ENCODE measurements around the gene UCN. TPM values are rescaled to one million over a fixed set of nuclear protein-coding genes. Genes with fewer than 3 reads are reported as not detected.
"Not testable (repeated sequence)": the region's sequence is repeated elsewhere in the genome, so short reads cannot be mapped to it uniquely, and the experiment has no call there.

The UCN gene
- total RNA-seq, 1 donor from 2014 or later, result 1.0 TPM

DNA sequence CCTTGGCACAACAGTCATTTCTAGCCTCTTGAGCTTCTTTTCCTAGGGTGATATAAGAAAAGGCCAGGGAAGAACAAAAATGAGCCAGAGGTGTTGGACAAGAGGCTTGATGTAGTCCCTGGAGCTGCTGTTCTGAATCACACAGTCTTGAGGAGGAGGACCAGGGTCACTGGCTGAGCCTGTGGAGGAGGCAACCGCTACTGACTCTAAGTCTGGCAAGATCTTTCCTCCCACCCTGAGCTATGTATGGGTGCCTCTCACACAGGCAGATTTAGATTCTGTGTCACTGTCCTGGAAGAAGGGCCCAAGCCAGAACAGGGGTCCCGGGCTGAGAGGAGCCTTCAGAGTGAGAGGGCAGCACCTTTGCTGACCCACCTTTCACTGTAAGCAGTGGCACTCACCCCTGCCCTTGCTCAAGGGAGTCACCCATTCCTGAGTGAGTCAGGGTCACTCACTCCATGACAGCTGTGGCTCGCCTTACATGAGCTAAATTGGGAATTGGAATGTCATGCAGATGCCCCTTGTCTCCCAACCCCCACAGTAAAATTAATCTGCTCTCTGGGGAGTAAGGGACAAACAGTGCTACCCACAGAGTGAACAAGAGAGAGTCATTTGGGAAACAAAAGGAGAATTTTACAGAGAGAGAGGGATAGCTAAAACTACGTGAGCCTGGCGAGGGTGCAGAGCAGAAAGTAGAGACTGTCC lies 26.2 kb downstream of the UCN start, which contains the start of gene TRIM54:
TSS of gene TRIM54 (plus strand) at position 575 of the 705 bp plus-strand sequence. CDS start 303 bp downstream, outside the sequence.
- DNase-seq, result no peak

DNA sequence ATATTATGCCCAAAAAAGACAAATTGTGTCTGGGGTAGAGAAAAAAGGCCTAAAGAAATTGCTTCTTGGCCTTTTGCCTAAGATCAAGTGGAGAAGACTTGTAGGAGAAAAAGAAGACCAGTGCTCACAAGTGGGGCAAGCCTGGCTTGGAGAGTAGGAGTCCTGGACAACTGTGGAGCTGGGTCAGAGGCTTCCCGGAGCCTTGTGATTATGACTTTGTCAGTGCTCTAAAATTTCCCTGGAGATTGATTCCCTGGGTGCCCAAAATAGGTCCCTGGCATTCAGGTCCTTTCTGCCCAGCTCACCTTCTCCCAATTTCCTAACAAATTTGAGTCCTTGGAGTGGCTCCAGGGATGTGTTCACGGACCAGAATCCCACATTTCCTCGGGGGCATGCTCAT lies 26.8 kb downstream of the UCN start:
- DNase-seq, result no peak

DNA sequence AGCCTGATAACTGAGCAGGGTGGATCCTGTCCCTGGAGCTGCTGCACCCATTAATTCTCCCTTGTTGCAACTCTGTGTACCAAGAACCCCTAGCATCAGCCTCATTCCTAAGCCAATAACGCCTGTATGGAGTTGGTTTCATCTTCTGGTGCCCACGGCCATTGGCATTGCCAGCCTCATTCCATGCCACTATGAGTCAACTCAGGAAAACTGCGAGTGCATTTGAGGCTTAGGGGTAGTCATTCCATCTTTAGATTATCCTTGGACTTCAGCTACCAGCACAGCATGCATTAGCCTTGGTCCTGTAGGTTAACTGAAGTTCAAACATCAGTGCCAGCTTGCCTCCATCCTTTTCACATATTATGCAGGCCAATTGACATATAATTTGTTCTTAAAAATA lies 27.4 kb downstream of the UCN start:
- no peak for DNase-seq

DNA sequence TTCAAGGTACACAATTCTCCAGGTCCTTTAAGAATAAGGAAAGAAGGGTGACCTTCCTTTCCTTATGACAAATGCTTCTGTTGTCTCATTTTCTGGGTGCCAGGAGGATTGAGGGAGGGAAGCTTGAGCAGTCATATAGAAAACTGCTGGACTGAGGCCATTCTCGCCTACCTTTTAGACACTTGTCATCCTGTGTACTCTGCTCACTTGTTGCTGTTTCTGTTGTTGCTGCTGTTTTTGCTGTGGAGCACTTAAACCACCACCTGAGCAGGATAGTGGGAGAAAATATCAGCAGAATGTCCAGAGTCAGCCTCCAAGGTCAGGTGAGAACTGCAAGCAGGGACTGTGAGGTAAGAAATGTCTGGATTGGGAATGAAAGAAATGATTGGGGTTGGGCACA lies 30.2 kb downstream of the UCN start:
- DNase-seq, result no peak

DNA sequence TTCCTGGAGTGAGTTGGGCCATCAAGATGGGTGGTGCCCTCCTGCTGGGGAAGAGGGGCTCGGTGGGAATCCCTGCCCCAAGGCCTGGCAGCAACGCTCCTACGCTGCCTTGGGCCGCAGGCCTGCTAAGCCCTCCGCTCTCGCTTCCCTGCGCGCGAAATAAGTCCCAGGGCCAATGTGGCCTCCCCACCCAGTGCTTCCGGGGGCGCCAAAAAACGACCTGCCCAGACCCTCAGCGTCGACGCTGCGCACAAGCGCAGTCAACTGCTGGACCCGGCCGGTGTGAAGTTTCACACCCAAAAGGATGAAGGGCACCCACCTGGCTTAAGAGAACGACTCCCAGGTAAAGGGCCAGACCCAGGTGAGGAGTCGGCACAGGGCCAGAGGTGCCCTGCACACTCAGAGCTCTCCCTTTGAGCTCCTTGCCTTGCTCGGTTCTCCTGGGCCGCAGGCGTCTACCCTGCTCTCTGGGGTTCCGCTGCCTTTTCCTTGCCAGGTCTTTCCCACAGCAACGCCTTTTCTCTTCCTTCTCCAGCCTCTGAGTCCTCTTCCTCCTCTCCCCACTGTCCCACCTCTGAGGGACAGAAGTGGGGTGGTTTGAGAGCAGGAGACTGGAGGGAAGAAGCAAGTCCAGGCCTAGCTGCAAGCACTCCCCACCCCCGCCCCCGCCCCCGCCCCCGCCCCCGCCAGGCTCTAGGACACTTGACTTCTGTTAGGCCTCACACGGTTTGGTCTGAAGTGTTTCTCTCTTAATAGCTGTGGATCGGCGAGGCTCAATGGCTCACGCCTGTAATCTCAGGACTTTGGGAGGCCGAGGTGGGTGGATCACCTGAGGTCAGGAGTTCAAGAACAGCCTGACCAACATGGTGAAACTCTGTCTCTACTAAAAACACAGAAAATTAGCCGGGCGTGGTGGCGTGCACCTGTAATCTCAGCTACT lies 32.8 kb downstream of the UCN start, which contains the start of gene DNAJC5G:
TSS of gene DNAJC5G (plus strand) at position 223 of the 940 bp plus-strand sequence. CDS start 1,296 bp downstream, outside the sequence.
- DNase-seq, result no peak

DNA sequence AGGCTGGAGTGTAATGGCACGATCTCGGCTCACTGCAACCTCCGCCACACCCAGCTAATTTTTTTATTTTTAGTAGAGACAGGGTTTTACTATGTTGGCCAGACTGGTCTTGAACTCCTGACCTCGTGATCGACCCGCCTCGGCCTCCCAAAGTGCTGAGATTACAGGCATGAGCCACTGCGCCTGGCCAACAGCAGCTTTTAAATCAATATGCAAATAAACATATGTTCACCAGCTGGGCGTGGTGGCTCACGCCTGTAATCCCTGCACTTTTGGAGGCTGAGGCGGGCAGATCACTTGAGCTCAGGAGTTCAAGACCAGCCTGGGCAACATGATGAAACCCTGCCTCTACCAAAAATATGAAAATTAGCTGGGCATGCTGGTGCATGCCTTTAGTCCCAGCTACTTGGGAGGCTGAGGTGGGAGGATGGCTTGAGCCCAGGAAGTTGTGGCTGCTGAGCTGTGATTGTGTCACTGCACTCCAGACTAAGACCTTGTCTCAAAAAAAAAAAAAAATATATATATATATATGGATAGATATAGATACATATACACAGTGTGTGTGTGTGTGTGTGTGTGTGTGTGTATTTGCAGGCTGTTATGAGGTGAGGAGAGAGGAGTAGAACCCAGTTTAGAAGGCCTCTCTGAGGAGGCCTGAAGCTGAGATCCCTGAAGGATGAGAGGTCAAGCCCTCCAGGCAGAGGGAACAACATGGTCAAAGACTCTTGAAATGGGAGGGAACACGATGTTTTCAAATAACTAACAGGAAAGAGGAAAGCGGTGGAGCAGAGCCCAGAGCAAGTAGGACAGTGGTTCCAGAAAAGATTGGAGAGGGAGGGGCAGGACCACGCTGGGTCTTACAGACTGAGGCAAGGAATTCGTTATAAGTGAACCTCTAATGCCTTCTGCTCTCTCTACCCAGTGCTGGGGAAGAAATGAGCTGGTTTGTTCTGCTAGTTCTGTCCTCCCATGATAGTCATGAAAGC lies 35.4 kb downstream of the UCN start:
- DNase-seq, result not testable (repeated sequence)

DNA sequence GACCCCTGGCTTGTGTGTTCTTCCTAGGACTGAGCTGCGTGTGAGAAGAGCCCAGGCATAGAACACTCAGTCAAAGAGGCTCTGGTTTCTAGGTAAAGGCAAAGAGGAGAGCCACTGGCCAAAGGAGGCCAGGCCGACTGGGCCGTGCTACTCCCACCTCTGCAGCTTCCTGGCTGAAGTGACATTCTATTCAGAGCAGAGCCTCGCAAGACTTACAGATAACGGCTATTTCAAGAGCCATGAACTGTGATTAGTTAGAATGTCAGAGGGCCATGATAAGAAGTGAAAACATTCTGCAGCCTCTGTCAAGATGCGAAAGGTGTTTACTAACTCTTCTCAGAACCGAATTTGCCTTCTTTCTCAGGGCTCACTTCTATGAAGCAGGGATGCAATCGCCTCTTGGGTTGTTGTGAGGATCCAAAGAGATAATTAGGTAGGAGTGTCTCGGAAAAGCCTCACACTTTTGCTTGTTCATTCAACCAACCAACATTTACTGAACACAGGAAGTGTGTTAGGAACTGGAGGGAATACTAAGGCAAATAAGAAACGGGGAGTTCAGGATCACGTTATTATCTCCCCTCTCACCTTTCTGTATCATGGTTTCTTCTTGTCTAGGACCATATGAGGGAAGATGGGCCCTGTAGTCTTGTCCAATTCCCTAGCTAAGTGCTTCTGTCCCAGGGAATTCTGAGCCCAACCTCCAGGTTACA lies 36.5 kb downstream of the UCN start:
- no peak for DNase-seq

DNA sequence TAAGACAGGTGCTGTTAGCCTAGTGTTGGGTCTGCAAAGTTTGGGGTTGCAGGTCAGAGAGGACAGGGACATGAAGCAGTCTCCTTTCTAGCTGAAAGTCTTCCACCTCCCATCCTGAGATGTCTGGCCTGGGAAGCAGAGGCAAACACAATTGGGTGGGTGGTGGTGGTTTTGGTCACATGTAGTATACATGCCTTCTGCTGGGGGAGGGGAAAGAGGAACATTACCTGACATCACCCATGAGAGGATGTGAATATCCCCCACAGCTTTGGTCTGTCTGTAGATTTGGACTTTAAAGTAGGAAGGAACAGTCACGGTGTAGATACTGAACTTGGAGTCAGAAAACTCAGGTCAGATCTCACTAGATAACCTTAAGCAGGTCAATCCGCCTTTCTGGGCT lies 37.6 kb downstream of the UCN start:
- DNase-seq, result no peak

DNA sequence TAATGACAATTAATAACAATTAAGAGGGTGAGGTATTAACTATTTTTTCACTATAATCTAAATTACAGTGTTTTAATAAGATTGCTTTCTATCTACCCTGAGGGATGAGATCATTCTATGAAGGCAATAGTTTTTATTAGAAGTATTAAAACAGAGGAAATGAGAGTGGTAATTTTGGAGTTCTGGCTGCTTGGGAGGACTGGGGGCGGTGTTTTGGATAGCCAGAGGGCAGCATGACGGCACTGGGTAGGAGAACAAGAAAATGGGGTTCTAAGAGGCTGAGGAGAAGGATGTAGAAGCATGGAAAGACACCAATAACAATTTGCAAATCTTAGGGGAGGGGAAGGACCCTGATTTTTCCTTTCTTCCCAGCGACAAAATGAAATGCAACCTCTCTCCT lies 38.1 kb downstream of the UCN start:
- no peak for DNase-seq

DNA sequence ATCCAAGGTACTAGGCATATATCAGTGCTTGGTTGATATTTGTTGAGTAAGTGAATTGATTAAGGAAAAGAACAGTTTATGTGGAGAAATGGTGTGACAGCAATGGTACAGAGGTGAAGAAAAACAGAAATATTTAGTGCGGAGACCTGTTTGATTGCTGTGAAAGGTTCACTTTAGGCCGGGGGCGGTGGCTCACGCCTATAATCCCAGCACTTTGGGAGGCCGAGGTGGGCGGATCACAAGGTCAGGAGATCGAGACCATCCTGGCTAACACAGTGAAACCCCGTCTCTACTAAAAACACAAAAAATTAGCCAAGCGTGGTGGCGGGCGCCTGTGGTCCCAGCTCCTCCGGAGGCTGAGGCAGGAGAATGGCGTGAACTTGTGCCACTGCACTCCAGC lies 39.9 kb downstream of the UCN start:
- not testable (repeated sequence) for DNase-seq

DNA sequence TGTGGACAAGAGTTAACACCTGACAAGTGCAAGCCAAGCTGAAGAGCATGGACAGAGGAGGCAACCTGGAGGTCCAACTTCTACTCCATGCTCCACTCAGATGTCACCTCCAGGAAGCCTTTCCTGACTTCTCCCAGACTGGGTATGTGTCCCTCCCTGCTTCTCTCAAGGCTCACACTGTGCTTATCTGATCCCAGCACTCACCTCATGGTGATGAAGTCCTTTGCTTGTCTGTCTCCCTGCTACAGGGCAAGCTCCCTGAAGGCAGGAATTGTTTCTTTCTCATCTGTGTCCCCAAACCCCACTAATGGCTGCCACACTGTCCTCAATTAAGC lies 42.7 kb downstream of the UCN start:
- no peak for DNase-seq

DNA sequence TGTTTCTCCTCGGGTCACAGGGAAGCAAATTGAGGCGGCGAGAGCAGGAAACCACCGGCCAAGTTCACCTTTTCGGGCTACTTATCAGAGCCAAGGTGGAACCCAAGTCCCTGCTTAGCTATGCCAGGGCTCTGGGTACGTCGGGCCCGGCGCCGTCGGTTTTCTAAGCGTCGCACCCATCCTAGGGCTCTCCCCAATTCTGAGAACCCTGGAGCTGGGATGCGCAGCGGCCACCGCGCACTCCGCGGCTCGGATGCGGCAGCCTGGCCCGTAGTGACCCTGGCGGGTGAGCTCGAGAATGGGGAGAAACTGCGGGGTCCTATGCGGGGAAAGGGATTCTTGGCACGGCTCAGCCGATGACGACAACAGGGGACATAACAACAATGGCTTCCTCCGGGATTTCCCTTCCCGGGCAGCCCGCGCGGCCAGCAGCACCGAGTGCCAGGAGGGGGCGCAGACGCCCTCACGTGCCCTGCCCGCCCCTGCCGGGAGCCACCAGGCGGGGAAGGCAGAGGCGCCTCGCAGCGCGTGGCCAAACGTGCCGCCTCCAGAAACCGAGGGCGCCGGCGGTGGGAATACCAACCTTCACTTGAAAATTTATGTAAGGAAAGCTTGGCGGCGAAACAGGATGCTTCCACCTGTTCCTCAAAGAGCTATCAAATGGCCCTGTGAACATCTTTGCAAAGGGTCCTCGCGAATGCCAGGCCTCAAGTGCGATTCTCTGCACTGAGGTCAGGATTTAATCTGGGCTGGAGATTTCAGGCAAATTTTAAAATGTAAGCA lies 43.3 kb downstream of the UCN start:
- peak; percentile 90 for DNase-seq

DNA sequence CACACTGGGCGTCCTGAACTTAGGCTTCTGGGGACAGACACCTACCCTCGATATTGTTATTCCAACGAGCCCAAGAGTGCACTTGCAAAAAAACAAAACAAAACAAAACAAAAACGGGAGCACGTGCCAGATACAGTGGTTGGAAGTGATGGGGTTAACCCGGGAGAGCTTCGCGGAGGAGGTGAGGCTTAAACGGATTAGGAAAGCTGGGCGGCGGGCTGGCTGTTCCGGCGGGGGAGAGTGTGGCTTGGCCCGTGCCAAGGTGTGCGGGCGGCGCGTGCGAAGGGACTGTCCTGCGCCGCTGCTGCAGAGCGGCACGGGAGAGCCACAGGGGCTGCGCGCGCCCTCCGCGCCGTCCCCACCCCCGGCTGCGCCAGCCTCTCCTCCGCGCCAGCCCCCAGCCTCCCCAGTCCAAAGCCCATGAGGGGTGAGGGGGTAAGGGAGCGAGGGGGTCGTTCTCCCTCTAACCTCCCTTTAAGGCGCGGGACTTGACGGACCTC lies 43.9 kb downstream of the UCN start:
- DNase-seq, result no peak

DNA sequence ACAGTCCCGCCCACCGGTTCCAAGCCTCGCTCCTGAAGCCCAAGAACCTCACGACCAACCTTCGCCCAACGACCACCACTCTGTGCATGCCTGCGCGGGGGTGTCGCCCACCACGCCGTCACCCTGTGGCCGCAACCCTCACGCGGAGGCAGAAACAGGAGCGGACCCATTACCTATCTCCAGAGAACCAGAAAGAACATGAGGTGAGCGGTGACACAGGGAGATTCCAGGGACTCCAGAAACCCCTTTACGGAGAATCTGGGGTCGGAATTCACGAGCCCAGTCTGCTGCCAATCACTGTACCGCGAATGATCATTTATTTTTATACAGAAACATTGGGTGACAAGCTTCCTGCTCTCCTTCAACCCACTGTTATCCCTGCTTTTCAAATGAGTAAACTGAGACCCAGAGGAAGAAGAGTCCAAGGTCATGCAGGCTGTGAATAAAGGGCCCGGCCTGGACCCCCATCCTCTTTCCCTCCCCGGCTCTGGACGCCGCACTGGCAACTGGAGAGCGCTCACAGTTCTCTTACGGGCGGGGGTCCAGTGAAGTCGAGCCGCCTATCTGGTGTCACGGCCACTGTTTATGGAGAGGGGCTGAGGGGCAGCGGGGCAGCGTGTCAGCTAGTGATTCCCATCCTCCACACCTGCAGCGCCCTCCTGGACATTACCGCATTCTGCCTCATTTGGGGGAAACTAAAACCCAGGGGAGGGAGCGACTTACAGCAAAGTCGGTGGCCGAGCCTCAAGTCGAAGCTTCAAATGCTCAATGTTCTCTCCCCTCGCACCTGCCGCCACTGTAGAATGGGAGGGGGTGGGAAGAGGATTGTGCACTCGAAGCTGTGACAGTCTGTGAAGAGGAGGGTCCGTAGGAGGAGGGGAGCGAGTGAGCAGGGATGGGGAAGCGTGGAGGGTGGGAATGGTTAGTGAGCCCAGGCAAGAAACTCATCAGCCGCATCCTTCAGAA lies 44.7 kb downstream of the UCN start:
- DNase-seq, result no peak

DNA sequence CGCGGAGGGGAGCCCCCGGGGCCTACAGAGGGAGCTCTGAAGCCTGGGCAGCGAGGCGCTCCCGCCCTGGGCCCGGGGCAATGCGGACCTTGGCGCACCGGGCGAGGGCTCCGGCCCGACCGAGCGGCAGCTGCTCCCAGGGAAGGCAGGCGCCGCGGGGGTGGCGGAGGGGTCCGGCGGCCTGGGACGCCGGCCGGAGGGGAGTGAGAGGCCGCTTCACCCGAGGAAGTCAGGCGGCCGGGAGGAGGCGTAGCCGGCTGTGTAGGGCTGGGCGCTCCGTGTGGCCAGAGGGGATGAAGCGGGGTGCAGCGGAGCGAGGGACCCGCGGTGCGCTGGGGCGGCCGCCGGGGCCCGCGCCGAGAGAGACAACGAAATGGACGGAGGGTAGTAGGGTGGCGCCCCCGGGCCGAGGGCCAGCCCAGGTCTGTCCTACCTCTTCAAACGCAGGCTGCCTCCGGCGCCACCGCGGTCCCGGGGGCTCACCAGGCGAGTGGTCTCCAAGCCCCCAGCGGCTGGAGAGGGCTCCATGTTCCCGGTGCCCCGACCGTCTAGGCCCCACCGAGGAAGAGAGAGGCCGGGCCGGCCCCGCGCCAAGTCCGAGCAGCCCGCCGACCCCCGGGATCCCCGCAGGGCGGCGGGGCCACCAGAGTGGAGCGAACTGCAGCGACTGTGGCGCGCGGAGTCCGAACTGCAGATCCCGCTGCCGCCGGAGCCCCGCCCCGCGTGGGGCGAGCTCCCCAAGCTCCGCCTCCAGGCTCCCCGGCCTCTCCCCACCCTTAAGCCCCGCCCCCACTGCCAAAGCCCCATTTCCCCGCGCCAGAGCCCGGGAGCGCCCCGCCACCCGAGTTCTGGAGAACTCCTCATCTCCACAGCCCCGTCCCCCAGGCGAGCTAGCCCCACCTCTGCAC lies 45.6 kb downstream of the UCN start, which contains the start of gene SLC30A3:
TSS of gene SLC30A3 (minus strand) at position 669 of the 908 bp plus-strand sequence. CDS start at position 528, 141 bp downstream.
- peak; percentile 55 for DNase-seq

DNA sequence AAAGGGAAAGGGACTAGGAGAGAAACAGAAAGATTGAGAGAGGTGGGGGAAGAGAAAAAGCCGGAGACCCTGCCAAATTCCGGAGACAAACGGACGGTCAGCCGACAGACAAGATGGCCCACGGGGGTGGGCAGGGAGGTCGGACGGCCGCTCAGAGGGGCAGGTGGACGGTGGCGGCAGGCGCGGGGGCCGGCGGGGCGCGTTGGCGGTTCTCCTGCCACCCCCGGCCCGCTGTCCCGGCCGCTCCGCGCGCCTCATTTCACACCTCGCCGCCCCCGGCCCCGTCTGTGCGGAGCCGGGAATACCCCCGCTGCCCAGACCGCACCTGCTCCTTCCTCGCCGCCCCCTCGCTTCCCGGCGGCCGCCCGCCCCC lies 46.3 kb downstream of the UCN start:
- DNase-seq, result no peak

DNA sequence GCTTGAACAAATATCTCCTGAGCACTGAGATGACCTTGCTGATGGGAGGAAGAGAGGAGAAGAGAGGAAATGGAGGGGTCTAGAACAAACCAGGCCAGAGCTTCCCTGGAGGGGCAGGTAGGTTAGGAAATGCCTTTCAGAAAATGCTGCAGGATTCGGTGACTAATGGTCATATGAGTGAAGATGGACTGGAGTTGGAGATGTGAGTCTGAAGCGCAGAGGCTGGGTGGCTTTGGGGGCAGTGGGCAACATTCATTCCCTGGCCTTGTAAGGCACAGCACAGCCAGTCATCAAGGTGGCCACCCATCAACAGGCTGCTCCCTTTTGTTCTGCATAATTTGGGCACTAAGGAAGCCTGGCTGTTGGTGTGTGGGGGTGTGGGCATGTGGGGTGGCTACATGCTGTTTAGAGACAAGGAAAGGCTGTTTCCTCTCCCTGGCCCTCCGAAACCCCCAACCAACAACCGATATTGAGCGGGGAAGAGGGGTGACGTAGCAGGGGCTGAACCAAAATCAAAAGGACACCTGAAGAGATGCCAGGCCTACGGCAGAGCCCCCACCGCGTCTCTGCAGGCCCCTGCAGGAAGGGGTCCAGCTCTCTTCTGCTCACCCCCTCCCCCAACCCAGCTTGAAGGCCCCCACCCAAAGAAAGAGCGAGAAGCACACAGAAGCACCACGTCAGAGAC lies 46.9 kb downstream of the UCN start:
- DNase-seq, result no peak

DNA sequence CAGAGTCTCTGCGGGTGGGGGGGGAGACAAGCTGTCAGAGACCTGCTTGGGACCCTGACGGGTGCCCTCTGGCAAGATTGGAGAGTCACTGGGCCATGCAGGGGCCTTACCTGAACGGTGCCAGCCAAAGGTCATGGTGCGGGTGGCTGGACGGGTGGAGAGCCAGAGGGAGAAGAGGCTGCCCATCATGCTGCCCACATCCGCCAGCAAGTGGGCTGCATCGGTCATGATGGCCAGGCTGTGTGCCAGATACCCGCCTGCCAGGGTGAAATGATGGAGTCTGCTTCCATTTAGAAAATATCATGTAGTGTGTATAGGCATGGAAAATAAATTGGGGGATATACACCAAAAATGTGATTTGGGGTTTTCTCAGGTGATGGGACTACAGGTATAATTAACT lies 50.2 kb downstream of the UCN start:
- no peak for DNase-seq

All from dermis blood vessel endothelial cell (primary cell).